H9 (cell line): ENCODE measurements around the gene MYBPC3. TPM values are rescaled to one million over a fixed set of nuclear protein-coding genes. Genes with fewer than 3 reads are reported as not detected.

Experiments used
- DNase-seq: peaks from one replicate; pipeline ENCODE4 v3.0.0-alpha.2; 2017
- H2AFZ ChIP-seq: one replicate; pipeline ENCODE4 v1.6.1; 2013; ENCODE audit warnings: mild to moderate bottlenecking, low read length, control low read depth, moderate library complexity
- H2AK5ac ChIP-seq: 2 replicates; pipeline ENCODE4 v1.6.1; 2013; ENCODE audit warnings: low read length, control low read depth, mixed read lengths; ENCODE audit not compliant: insufficient read length
- H2BK120ac ChIP-seq: one replicate; pipeline ENCODE4 v1.6.1; 2013; ENCODE audit warnings: low read depth, mild to moderate bottlenecking, low read length, control low read depth, inconsistent platforms; ENCODE audit not compliant: poor library complexity, severe bottlenecking
- H2BK12ac ChIP-seq: 2 replicates; pipeline ENCODE4 v1.6.1; 2013; ENCODE audit warnings: low read length, control low read depth, mixed read lengths, low read depth; ENCODE audit not compliant: insufficient read length
- H2BK15ac ChIP-seq: 2 replicates; pipeline ENCODE4 v1.6.1; 2013; ENCODE audit warnings: low read depth, low read length, control low read depth
- H2BK20ac ChIP-seq: one replicate; pipeline ENCODE4 v1.6.1; 2013; ENCODE audit warnings: low read depth, mild to moderate bottlenecking, low read length, control low read depth, inconsistent platforms; ENCODE audit not compliant: poor library complexity, severe bottlenecking
- H2BK5ac ChIP-seq: 2 replicates; pipeline ENCODE4 v1.6.1; 2013; ENCODE audit warnings: low read length, control low read depth, mixed read lengths; ENCODE audit not compliant: insufficient read length
- H3K14ac ChIP-seq: 2 replicates; pipeline ENCODE4 v1.6.1; 2013; ENCODE audit warnings: low read length, control low read depth; ENCODE audit not compliant: insufficient read depth
- H3K18ac ChIP-seq: 2 replicates; pipeline ENCODE4 v1.6.1; 2013; ENCODE audit warnings: low read depth, mild to moderate bottlenecking, mixed read lengths, low read length, control low read depth; ENCODE audit not compliant: insufficient read length
- H3K23ac ChIP-seq: 2 replicates; pipeline ENCODE4 v1.6.1; 2013; ENCODE audit warnings: low read length, control low read depth, mixed read lengths, low read depth; ENCODE audit not compliant: insufficient read length
- H3K23me2 ChIP-seq: 2 replicates; pipeline ENCODE4 v1.6.1; 2013; ENCODE audit warnings: low read depth, mild to moderate bottlenecking, mixed read lengths, low read length, control low read depth; ENCODE audit not compliant: insufficient read length, poor library complexity, severe bottlenecking
- H3K27ac ChIP-seq: 2 replicates; pipeline ENCODE4 v1.5.1; 2013; ENCODE audit warnings: low read length, control low read depth, mixed read lengths, low read depth; ENCODE audit not compliant: insufficient read length
- H3K27me3 ChIP-seq: 2 replicates; pipeline ENCODE4 v1.6.1; 2013; ENCODE audit warnings: low read length, control low read depth, inconsistent platforms; ENCODE audit not compliant: insufficient read depth
- H3K4ac ChIP-seq: 2 replicates; pipeline ENCODE4 v1.6.1; 2013; ENCODE audit warnings: low read depth, mild to moderate bottlenecking, control low read depth, inconsistent platforms, low read length, moderate library complexity
- H3K4me1 ChIP-seq: 2 replicates; pipeline ENCODE4 v1.6.1; 2013; ENCODE audit warnings: low read length, control low read depth, inconsistent platforms; ENCODE audit not compliant: insufficient read depth
- H3K4me2 ChIP-seq: 2 replicates; pipeline ENCODE4 v1.6.1; 2013; ENCODE audit warnings: low read length, control low read depth, mixed read lengths; ENCODE audit not compliant: insufficient read length, insufficient read depth
- H3K56ac ChIP-seq: 2 replicates; pipeline ENCODE4 v1.6.1; 2013; ENCODE audit warnings: low read depth, mild to moderate bottlenecking, mixed read lengths, low read length, control low read depth; ENCODE audit not compliant: insufficient read length
- H3K79me1 ChIP-seq: 2 replicates; pipeline ENCODE4 v1.6.1; 2013; ENCODE audit warnings: low read depth, mild to moderate bottlenecking, moderate library complexity, low read length, control low read depth, inconsistent platforms; ENCODE audit not compliant: insufficient read depth, poor library complexity, severe bottlenecking
- H3K79me2 ChIP-seq: 2 replicates; pipeline ENCODE4 v1.6.1; 2013; ENCODE audit warnings: low read length, control low read depth, inconsistent platforms; ENCODE audit not compliant: insufficient read depth
- H3K9ac ChIP-seq: 2 replicates; pipeline ENCODE4 v1.6.1; 2013; ENCODE audit warnings: low read length, control low read depth, mixed read lengths; ENCODE audit not compliant: insufficient read length; ENCODE audit errors: extremely low read depth
- H3K9me3 ChIP-seq: one replicate; pipeline ENCODE4 v1.6.1; 2013; ENCODE audit warnings: low read depth, low read length, inconsistent platforms; ENCODE audit not compliant: control insufficient read depth
- H3T11ph ChIP-seq: one replicate; pipeline ENCODE4 v1.6.1; 2013; ENCODE audit warnings: mild to moderate bottlenecking, low read length, control low read depth, inconsistent platforms
- H4K20me1 ChIP-seq: one replicate; pipeline ENCODE4 v1.6.1; 2013; ENCODE audit not compliant: control insufficient read depth, insufficient read length, insufficient read depth
- H4K5ac ChIP-seq: 2 replicates; pipeline ENCODE4 v1.6.1; 2013; ENCODE audit warnings: low read depth, mild to moderate bottlenecking, mixed read lengths, low read length, control low read depth; ENCODE audit not compliant: insufficient read length
- H4K8ac ChIP-seq: replicated peaks from 2 replicates; pipeline ENCODE4 v1.6.1; 2013; ENCODE audit warnings: low read length, control low read depth, mixed read lengths, low read depth; ENCODE audit not compliant: insufficient read length
- H4K91ac ChIP-seq: 2 replicates; pipeline ENCODE4 v1.6.1; 2013; ENCODE audit warnings: low read depth, mild to moderate bottlenecking, moderate library complexity, mixed read lengths, low read length, control low read depth; ENCODE audit not compliant: insufficient read length
- H3K27ac Mint-ChIP-seq, 3 experiments: 2 replicates in 2 of 3; 3 replicates in 1 of 3; pipeline ENCODE4 v1.8.0; 2020 to 2021; ENCODE audit warnings: mixed read lengths in 3 of 3, mild to moderate bottlenecking in 1 of 3, moderate library complexity in 1 of 3
- H3K27me3 Mint-ChIP-seq: 2 replicates; pipeline ENCODE4 v1.8.0; 2021; ENCODE audit warnings: low read depth, mild to moderate bottlenecking, moderate library complexity, mixed read lengths
- H3K36me3 Mint-ChIP-seq, 3 experiments: 2 replicates in 2 of 3; 3 replicates in 1 of 3; pipeline ENCODE4 v1.8.0; 2020 to 2021; ENCODE audit warnings: low read depth in 3 of 3, mixed read lengths in 3 of 3; ENCODE audit not compliant: insufficient read depth in 1 of 3
- H3K4me1 Mint-ChIP-seq, 2 experiments: 2 replicates each; pipeline ENCODE4 v1.8.0; 2020; ENCODE audit warnings: mixed read lengths in 2 of 2
- H3K4me3 Mint-ChIP-seq, 2 experiments: 2 replicates in 1 of 2; 3 replicates in 1 of 2; pipeline ENCODE4 v1.8.0; 2020 to 2021; ENCODE audit warnings: mild to moderate bottlenecking in 2 of 2, mixed read lengths in 2 of 2, moderate library complexity in 1 of 2
- H3K9me3 Mint-ChIP-seq, 2 experiments: 2 replicates in 1 of 2; 3 replicates in 1 of 2; pipeline ENCODE4 v1.8.0; 2020; ENCODE audit warnings: mild to moderate bottlenecking in 2 of 2, mixed read lengths in 2 of 2, moderate library complexity in 1 of 2
- CTCF ChIP-seq: fragments of 200-600 bp; sonication (generic); conservative IDR thresholded peaks from 3 replicates; pipeline ENCODE4 v1.8.0; 2021; ENCODE audit warnings: antibody characterized with exemption, mild to moderate bottlenecking
- WGBS: extraction: QIAGEN DNeasy Blood & Tissue Kit; methylation state at CpG from one replicate; pipeline ENCODE4 v1.1.7; 2013; ENCODE audit warnings: missing lambda C conversion rate, low lambda C conversion rate, mixed read lengths; ENCODE audit not compliant: insufficient read length; ENCODE audit errors: extremely low coverage; 5-methylcytosine and 5-hydroxymethylcytosine counted together
- total RNA-seq: library from RNA; stranded (reverse); gene quantifications from 2 replicates; pipeline ENCODE4 v1.2.1, GENCODE V29; 2021

Gene MYBPC3
- total RNA-seq, 1 experiment from 2014 or later: not detected

GRCh38 chr11:47329431-47329986 is 23.0 kb downstream of the MYBPC3 start:
- no peaks in the 10 kb centered on the region for H3K4me1 Mint-ChIP-seq
- DNase-seq: no peak
- WGBS: no CpG with 5 or more reads among the region's 12 CpGs

More at GRCh38 chr11:47329431-47329986, 23.0 kb downstream of the MYBPC3 start:
- H3K14ac ChIP-seq: no peak overlapping the region
- H2BK120ac ChIP-seq: no peak overlapping the region
- Mint-ChIP-seq H3K4me3 (no peak overlapping the region), H3K27me3 (no peaks in the 10 kb centered on the region), H3K27ac (peak overlapping the region in 1 of 3 experiments; percentile 9; a peak in 1 of 7 replicates), H3K9me3 (no peaks in the 10 kb centered on the region), H3K36me3 (peaks cover 4 to 37% (median 28%) of the 10 kb centered on the region in 3 experiments; a peak in 5 of 7 replicates)
- no peak overlapping the region for H3K18ac ChIP-seq
- H3K23ac ChIP-seq: no peak overlapping the region
- H2BK5ac ChIP-seq: no peak overlapping the region
- H3K79me1 ChIP-seq: no peaks in the 10 kb centered on the region
- H3K56ac ChIP-seq: no peak overlapping the region
- H3K4me2 ChIP-seq: no peak overlapping the region
- H3K4ac ChIP-seq: no peak overlapping the region
- H2AK5ac ChIP-seq: no peak overlapping the region
- H3K79me2 ChIP-seq: no peaks in the 10 kb centered on the region
- H2BK20ac ChIP-seq: no peak overlapping the region
- H2AFZ ChIP-seq: no peak overlapping the region
- H3K27ac ChIP-seq: no peak overlapping the region
- no peaks in the 10 kb centered on the region for H4K20me1 ChIP-seq
- no peaks in the 10 kb centered on the region for H3K9me3 ChIP-seq
- H3K23me2 ChIP-seq: no peaks in the 10 kb centered on the region
- no peak for TF ChIP-seq CTCF
- H3T11ph ChIP-seq: no peak overlapping the region
- H2BK12ac ChIP-seq: no peak overlapping the region
- no peaks in the 10 kb centered on the region for H3K27me3 ChIP-seq
- H4K5ac ChIP-seq: no peak overlapping the region
- no peak overlapping the region for H4K91ac ChIP-seq
- H2BK15ac ChIP-seq: no peak overlapping the region
- no peak overlapping the region for H4K8ac ChIP-seq
- H3K9ac ChIP-seq: no peak overlapping the region
- no peaks in the 10 kb centered on the region for H3K4me1 ChIP-seq
